ENCODE results near the gene FASTKD2. TPM values are rescaled to one million over a fixed set of nuclear protein-coding genes. Genes with fewer than 3 reads are reported as not detected.
"Not testable (repeated sequence)": the region's sequence is repeated elsewhere in the genome, so short reads cannot be mapped to it uniquely, and the experiment has no call there.

Gene FASTKD2
- total and polyA plus RNA-seq, 2 of the 8 experiments (the other 6 are each of a cell fraction or from before 2014, with no cell fraction given) = 35.7 to 38.5 TPM

- H2AK5ac ChIP-seq (ENCODE audit: low read depth, low read length); H3K79me1 ChIP-seq (ENCODE audit: low read depth, low read length); DNase-seq (ENCODE audit: low read depth in 1 of 2, low spot score in 2 of 2); H2BK20ac ChIP-seq (ENCODE audit: low read length); H2BK12ac ChIP-seq (ENCODE audit: low read depth, low read length); H3K9me3 ChIP-seq (ENCODE audit: insufficient read depth in 2 of 2, low read depth in 1 of 2, low read length in 1 of 2); H4K8ac ChIP-seq (ENCODE audit: extremely low read depth, insufficient read depth, low read length); POLR2A ChIA-PET (ENCODE audit: partially characterized antibody); H3K14ac ChIP-seq (ENCODE audit: insufficient read length); H3K27me3 ChIP-seq (replicated peaks in 1 of 4; ENCODE audit: control insufficient read depth in 3 of 4, extremely low read depth in 1 of 4, insufficient read depth in 3 of 4, low read length in 3 of 4); H2BK120ac ChIP-seq (replicated peaks; ENCODE audit: low read depth, low read length); H2BK5ac ChIP-seq (ENCODE audit: low read depth, low read length); CTCF ChIA-PET (ENCODE audit: partially characterized antibody); H3K18ac ChIP-seq (ENCODE audit: extremely low read depth, low read length); H4K20me1 ChIP-seq (replicated peaks in 1 of 2; ENCODE audit: control insufficient read depth in 1 of 2, insufficient read depth in 2 of 2, low read length in 2 of 2); H2BK15ac ChIP-seq (ENCODE audit: low read length); H3K4me2 ChIP-seq (ENCODE audit: insufficient read depth in 1 of 2, low read depth in 2 of 2, low read length in 2 of 2); H3K4me3 ChIP-seq (ENCODE audit: extremely low read depth in 1 of 4, insufficient read depth in 2 of 4, low read depth in 3 of 4, low read length in 4 of 4); H3K23me2 ChIP-seq (ENCODE audit: low read depth, low read length); FAIRE-seq; H4K91ac ChIP-seq (replicated peaks; ENCODE audit: insufficient read length, low read length); H2AFZ ChIP-seq (ENCODE audit: low read length); H3K4ac ChIP-seq (replicated peaks; ENCODE audit: insufficient read length, low read depth, low read length); H4K5ac ChIP-seq (ENCODE audit: insufficient read length, low read depth, low read length); H3K56ac ChIP-seq (replicated peaks; ENCODE audit: insufficient read length, low read depth, low read length); H3K27ac ChIP-seq (ENCODE audit: low read depth, low read length); H3K9ac ChIP-seq (replicated peaks in 1 of 4; ENCODE audit: extremely low read depth in 1 of 4, low read depth in 3 of 4, low read length in 3 of 4); H3K23ac ChIP-seq (ENCODE audit: insufficient read length): not testable (repeated sequence)
- peaks cover 3 to 13% (median 4%) of the 10 kb centered on the region in 4 experiments; a peak in 6 of 7 replicates for H3K4me1 ChIP-seq (replicated peaks in 1 of 4; ENCODE audit: control insufficient read depth in 3 of 4, insufficient read depth in 4 of 4, low read length in 3 of 4)
- 71% methylated on average over 2 of the region's 3 CpGs; no CpG with 5 or more reads in 1 of the 2 experiments for WGBS, 2 experiments (ENCODE audit: extremely low coverage in 1 of 2, insufficient coverage in 1 of 2, insufficient read length in 1 of 2, insufficient replicate concordance in 2 of 2, low coverage in 1 of 2, low lambda C conversion rate in 2 of 2, missing lambda C conversion rate in 1 of 2)
- peaks cover 0 to 12% (median 6%) of the 10 kb centered on the region in 4 experiments; a peak in 5 of 8 replicates for H3K36me3 ChIP-seq (ENCODE audit: control insufficient read depth in 2 of 4, insufficient read depth in 4 of 4, low read length in 3 of 4)
- peaks cover 0 to 22% of the 10 kb centered on the region in 2 experiments; a peak in 2 of 4 replicates for H3K79me2 ChIP-seq (ENCODE audit: control insufficient read depth in 1 of 2, insufficient read depth in 2 of 2, low read length in 2 of 2)
Observed at GRCh38 chr2:206807624-206808023, 42.2 kb downstream of the FASTKD2 start.

- H4K20me1 ChIP-seq (replicated peaks in 1 of 2; ENCODE audit: control insufficient read depth in 1 of 2, insufficient read depth in 2 of 2, low read length in 2 of 2); H2BK15ac ChIP-seq (ENCODE audit: low read length); H3K56ac ChIP-seq (replicated peaks; ENCODE audit: insufficient read length, low read depth, low read length); CTCF ChIA-PET (ENCODE audit: partially characterized antibody); H3K9ac ChIP-seq (replicated peaks in 1 of 4; ENCODE audit: extremely low read depth in 1 of 4, low read depth in 3 of 4, low read length in 3 of 4); H3K36me3 ChIP-seq (ENCODE audit: control insufficient read depth in 2 of 4, insufficient read depth in 4 of 4, low read length in 3 of 4); H3K79me1 ChIP-seq (ENCODE audit: low read depth, low read length); H3K27me3 ChIP-seq (replicated peaks in 1 of 4; ENCODE audit: control insufficient read depth in 3 of 4, extremely low read depth in 1 of 4, insufficient read depth in 3 of 4, low read length in 3 of 4); H3K9me3 ChIP-seq (ENCODE audit: insufficient read depth in 2 of 2, low read depth in 1 of 2, low read length in 1 of 2); H3K14ac ChIP-seq (ENCODE audit: insufficient read length); H3K4ac ChIP-seq (replicated peaks; ENCODE audit: insufficient read length, low read depth, low read length); H3K23me2 ChIP-seq (ENCODE audit: low read depth, low read length); H2AFZ ChIP-seq (ENCODE audit: low read length); FAIRE-seq; H3K23ac ChIP-seq (ENCODE audit: insufficient read length); H4K8ac ChIP-seq (ENCODE audit: extremely low read depth, insufficient read depth, low read length): not testable (repeated sequence)
- H4K5ac ChIP-seq (ENCODE audit: insufficient read length, low read depth, low read length) = peak overlapping the region; percentile 39
- WGBS, 2 experiments (ENCODE audit: extremely low coverage in 1 of 2, insufficient coverage in 1 of 2, insufficient read length in 1 of 2, insufficient replicate concordance in 2 of 2, low coverage in 1 of 2, low lambda C conversion rate in 2 of 2, missing lambda C conversion rate in 1 of 2) = 46% methylated on average over 5 of the region's 5 CpGs; no CpG with 5 or more reads in 1 of the 2 experiments
- H4K91ac ChIP-seq (replicated peaks; ENCODE audit: insufficient read length, low read length) = peak overlapping the region; percentile 94
- peak overlapping the region; percentile 53 for H3K18ac ChIP-seq (ENCODE audit: extremely low read depth, low read length)
- H3K4me3 ChIP-seq (ENCODE audit: extremely low read depth in 1 of 4, insufficient read depth in 2 of 4, low read depth in 3 of 4, low read length in 4 of 4) = peak overlapping the region in 2 of 4 experiments; percentile 15 to 57; a peak in 1 of 8 replicates
- peak overlapping the region in 1 of 2 experiments; percentile 69; a peak in 3 of 4 replicates for H3K4me2 ChIP-seq (ENCODE audit: insufficient read depth in 1 of 2, low read depth in 2 of 2, low read length in 2 of 2)
- H2AK5ac ChIP-seq (ENCODE audit: low read depth, low read length) = peak overlapping the region; percentile 4; the same call in 1 of the 2 replicates
- peak overlapping the region; percentile 20; the same call in 1 of the 2 replicates for H2BK12ac ChIP-seq (ENCODE audit: low read depth, low read length)
- peak overlapping the region; percentile 28; the same call in 1 of the 2 replicates for H3K27ac ChIP-seq (ENCODE audit: low read depth, low read length)
- peak overlapping the region; percentile 73; the same call in 1 of the 2 replicates for H2BK20ac ChIP-seq (ENCODE audit: low read length)
- H3K79me2 ChIP-seq (ENCODE audit: control insufficient read depth in 1 of 2, insufficient read depth in 2 of 2, low read length in 2 of 2) = peaks cover 0 to 31% of the 10 kb centered on the region in 2 experiments; a peak in 3 of 4 replicates
- peak in 1 of 2 experiments; percentile 50 for DNase-seq (ENCODE audit: low read depth in 1 of 2, low spot score in 2 of 2)
- POLR2A ChIA-PET (ENCODE audit: partially characterized antibody) = interaction anchor here (1.0 kb wide), 2 partner anchors 9 to 10 kb away, joined by 3 read pairs; no protein-coding TSS in a partner anchor
- H3K4me1 ChIP-seq (replicated peaks in 1 of 4; ENCODE audit: control insufficient read depth in 3 of 4, insufficient read depth in 4 of 4, low read length in 3 of 4) = peaks cover 0 to 12% (median under 1%) of the 10 kb centered on the region in 4 experiments; a peak in 2 of 7 replicates
- H2BK5ac ChIP-seq (ENCODE audit: low read depth, low read length) = peak overlapping the region; percentile 73; the same call in 1 of the 2 replicates
- H2BK120ac ChIP-seq (replicated peaks; ENCODE audit: low read depth, low read length) = peak overlapping the region; percentile 10
Observed at GRCh38 chr2:206812471-206812870, 47.1 kb downstream of the FASTKD2 start.

Measured in H1 (cell line).